HL-60/S4 (cell line): ENCODE results near the gene NSMCE1.

Source experiments
- in situ Hi-C: fragments of 300-500 bp; cut with MboI; formaldehyde crosslinking; loops from 2 replicates; pipeline ENCODE4 v1.14.3; 2022; ENCODE audit warnings: low sequenced_read_pairs

The NSMCE1 gene

DNA sequence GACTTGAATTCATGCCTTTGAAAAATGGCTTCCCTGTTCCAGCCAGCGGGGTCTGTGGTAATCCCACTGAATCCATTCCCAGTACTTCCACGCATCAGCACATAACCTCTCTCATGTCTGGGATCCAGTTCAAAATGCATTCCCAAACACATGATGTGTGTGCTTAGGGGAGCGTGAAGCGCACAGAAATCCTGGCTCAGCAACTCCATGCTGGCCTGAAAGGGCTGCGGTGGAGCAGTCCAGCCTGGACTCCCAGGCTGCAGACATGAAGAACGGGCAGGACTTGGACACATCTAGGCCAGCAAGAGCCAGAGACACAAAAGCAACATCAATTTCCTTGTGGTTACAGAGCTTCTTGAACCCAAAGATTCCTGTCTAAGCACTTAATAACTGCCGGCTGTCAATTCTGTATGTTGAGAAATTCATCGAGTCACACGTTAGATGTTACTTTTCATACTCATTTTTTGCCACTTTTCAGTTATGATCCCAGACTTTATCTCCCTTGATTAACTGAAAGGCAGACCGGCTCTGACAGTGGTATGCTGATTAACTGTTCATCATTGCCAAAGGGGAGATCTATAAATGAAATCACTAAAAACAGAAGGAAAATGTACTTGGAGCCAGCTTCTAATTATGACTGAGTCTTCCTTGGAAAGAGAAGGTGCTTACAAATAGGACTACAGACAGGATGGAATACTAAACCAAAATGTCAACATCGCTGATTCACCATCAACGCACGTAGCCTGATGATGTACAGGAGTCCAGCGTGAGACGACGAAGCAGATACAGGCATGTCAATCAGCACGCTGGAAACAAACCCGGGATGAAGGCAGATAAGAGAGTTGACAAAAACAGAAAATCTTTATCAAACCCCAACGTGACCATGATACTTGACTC is 23.0 kb downstream of the NSMCE1 start:
- in situ Hi-C loops: no loop called here

DNA sequence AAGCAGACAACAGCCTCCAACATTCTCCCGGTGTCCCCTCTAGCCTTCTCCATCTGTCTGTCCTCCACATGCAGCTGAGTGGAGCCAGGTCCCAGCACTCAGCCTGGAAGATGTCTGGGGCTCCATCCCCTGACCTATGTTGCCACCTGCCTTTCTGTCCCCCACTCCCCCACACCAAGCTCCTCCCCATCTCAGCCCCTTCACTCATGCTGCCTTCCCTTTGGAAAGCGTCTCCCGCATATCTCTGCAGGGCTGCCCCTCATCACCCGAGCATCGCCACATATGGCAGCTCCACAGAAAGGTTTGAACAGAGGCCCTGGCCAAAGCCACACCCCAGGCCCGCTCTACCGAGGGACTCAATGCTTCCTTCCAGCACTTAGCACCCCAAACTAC is 24.2 kb downstream of the NSMCE1 start:
- in situ Hi-C loops: no loop called here

DNA sequence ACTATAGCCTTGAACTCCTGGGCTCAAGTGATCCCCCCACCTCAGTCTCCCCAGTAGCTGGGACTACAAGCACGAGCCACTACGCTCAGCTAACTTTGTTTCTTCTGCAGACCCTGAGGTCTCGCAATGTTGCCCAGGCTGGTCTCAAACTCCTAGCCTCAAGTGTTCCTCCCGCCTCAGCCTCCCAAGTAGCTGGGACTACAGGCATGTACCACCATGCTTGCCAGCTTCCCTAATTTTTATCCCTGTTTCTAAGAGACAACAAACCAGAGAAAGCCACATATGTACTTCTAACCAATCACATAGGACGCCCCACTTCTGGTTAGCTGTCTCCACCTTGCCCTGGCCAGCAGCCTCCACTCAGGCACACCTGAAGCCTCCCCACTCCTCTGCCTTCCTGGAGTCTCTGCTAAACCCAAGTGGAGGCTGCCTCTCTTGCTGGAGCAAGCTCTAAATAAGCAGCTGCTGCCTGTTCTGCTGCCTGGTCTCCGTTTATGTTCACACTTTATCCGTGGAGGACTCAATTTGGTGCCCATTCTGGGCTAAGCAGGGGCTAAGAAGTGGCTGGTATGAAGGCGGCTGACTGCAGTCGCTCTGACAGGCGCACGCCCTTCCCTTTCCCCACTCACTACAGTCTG is 24.7 kb downstream of the NSMCE1 start:
- in situ Hi-C loops: no loop called here

GRCh38 chr16:27242868-27243590 is 25.5 kb downstream of the NSMCE1 start:
- in situ Hi-C loops: no loop called here

- in situ Hi-C loops: no loop called here
These were observed 26.2 kb downstream of the NSMCE1 start for GRCh38 chr16:27242398-27242797.

- in situ Hi-C loops: no loop called here
These were observed 26.9 kb downstream of the NSMCE1 start for GRCh38 chr16:27241658-27242057.

GRCh38 chr16:27240948-27241531 is 27.5 kb downstream of the NSMCE1 start:
- in situ Hi-C loops: no loop called here

DNA sequence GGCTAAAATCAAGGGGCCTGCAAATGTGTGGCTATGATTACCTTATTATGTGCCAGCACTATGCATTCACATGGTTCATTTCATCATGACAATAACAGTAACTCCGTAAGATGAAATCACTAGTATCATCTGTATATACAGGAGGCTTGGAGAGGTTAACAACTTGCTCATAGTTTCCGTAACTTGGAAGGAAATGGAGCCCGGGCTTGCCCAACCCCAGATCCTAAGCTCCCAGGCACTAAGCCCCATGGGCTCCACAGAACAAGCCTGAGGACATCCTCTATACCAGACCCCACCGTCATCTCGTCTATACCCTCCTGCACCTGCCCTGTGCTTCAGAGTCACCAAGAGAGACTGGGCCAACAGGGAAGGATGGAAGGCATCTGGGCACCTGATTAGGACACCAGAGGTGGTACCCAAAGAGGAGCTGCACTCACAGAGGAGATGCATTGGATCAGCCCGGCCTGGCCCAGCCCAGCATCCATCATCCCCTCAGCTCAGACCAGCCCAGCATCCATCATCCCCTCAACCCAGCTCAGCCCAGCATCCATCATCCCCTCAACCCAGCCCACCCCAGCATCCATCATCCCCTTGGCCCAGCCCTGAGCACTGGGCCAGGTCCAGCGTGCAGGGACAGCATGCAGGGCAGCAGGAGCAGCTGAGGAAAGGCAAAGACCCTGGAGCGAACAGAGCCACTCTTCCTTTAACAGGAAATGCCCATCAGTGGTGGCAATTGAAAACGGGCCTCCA is 28.5 kb downstream of the NSMCE1 start:
- in situ Hi-C loops: loop anchor here (10.0 kb wide), 1 partner anchor 125 kb away; no protein-coding TSS in a partner anchor

- in situ Hi-C loops: loop anchor here (10.0 kb wide), 1 partner anchor 126 kb away; no protein-coding TSS in a partner anchor
These were observed 29.5 kb downstream of the NSMCE1 start for GRCh38 chr16:27239026-27239425.

DNA sequence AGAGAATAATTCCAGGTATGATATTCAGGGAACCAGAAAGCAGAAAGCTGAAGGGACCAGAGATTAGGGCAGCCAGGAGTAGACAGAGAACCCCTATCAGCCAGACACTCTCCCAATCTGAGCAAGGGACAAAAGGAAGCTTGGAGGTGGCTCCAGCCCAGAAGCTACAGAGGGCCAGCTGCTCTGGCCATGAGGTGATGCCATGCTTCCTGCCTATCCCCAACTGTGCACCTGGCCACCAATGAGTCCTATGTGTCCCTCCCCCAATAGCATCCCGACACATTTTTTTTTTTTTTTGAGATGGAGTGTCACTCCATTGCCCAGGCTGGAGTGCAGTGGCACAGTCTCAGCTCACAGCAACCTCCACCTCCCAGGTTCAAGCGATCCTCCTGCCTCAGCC is 30.0 kb downstream of the NSMCE1 start:
- in situ Hi-C loops: loop anchor here (10.0 kb wide), 1 partner anchor 126 kb away; no protein-coding TSS in a partner anchor

GRCh38 chr16:27238016-27238587 is 30.5 kb downstream of the NSMCE1 start:
- in situ Hi-C loops: loop anchor here (10.0 kb wide), 1 partner anchor 127 kb away; no protein-coding TSS in a partner anchor

- in situ Hi-C loops: loop anchor here (10.0 kb wide), 1 partner anchor 127 kb away; no protein-coding TSS in a partner anchor
These were observed 31.2 kb downstream of the NSMCE1 start for GRCh38 chr16:27237219-27238015.

- in situ Hi-C loops: loop anchor here (10.0 kb wide), 1 partner anchor 128 kb away; no protein-coding TSS in a partner anchor
These were observed 31.8 kb downstream of the NSMCE1 start for GRCh38 chr16:27236635-27237218.

DNA sequence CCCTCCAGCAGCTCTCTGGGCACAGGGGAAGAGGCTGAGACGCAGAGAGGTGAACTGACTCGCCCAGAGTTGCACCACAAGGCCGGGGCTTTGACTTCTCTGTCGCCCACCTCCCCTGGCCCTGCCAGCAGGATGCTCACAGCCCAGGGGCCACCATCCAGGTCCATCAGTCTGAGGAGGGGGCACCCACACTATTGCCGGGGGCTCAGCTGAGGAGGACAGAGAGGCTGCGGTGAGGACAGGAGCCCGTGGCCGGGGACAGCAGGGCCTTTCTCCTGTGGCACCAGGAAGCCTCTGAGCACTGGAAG is 32.7 kb downstream of the NSMCE1 start:
- in situ Hi-C loops: loop anchor here (10.0 kb wide), 1 partner anchor 129 kb away; no protein-coding TSS in a partner anchor

- in situ Hi-C loops: loop anchor here (10.0 kb wide), 1 partner anchor 130 kb away; no protein-coding TSS in a partner anchor
These were observed 33.3 kb downstream of the NSMCE1 start for GRCh38 chr16:27235055-27235937.

DNA sequence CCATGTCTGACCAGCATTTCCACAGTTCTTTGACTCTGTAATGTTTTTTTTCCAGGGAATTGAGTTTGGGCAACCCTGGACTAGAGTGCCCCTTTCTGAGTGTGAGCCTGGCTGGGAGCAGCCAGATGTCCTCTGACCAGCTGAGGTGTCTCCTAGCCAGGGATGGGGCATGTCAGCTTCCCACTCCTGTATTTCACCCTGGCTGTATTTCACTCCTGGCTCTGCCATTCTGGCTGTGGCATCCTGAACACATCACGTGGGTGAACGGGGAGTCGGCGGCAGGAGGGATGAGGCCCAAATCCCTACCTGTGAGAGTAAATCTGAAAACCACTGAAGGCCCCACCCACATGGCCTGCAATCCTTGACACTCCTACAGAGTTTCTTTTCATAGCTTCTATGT is 34.0 kb downstream of the NSMCE1 start:
- in situ Hi-C loops: loop anchor here (10.0 kb wide), 1 partner anchor 130 kb away; no protein-coding TSS in a partner anchor

- in situ Hi-C loops: loop anchor here (10.0 kb wide), 1 partner anchor 131 kb away; no protein-coding TSS in a partner anchor
These were observed 34.4 kb downstream of the NSMCE1 start for GRCh38 chr16:27234171-27234570.
